ENCODE data around the gene ECM2. TPM values are rescaled to one million over a fixed set of nuclear protein-coding genes. Genes with fewer than 3 reads are reported as not detected.

Gene ECM2
- total RNA-seq, 2 donors from 2014 or later: 2.6 to 14.1 TPM

- TF ChIP-seq POLR2AphosphoS5 (IDR thresholded peaks at IDR 0.05) (no peak), POLR2A (IDR thresholded peaks at IDR 0.05) (no peak), CTCF (IDR thresholded peaks at IDR 0.05) (no peak)
- intact Hi-C loops (cut with DNase I): no loop called here
- H3K4me1 ChIP-seq (replicated peaks): no peaks in the 10 kb centered on the region
- H3K4me3 ChIP-seq: no peak overlapping the region
- H3K36me3 ChIP-seq: no peaks in the 10 kb centered on the region
- 44% methylated on average over 1 of the region's 1 CpG for WGBS
- H3K27me3 ChIP-seq (replicated peaks; ENCODE audit: insufficient read depth): no peaks in the 10 kb centered on the region
- DNase-seq (ENCODE audit: low spot score): no peak
- H3K27ac ChIP-seq: no peak overlapping the region
- H3K9me3 ChIP-seq: no peaks in the 10 kb centered on the region
Observed at GRCh38 chr9:92534674-92535073, 1.1 kb downstream of the ECM2 start.

- TF ChIP-seq POLR2A (IDR thresholded peaks at IDR 0.05): no peak
- Histone ChIP-seq H3K27me3 (replicated peaks; ENCODE audit: insufficient read depth) (no peaks in the 10 kb centered on the region), H3K9me3 (no peaks in the 10 kb centered on the region), H3K36me3 (no peaks in the 10 kb centered on the region), H3K27ac (no peak overlapping the region), H3K4me1 (replicated peaks) (no peaks in the 10 kb centered on the region), H3K4me3 (no peak overlapping the region)
- intact Hi-C loops (cut with DNase I): no loop called here
- no peak for DNase-seq (ENCODE audit: low spot score)
- whole genome bisulfite sequencing: 80% methylated on average over 3 of the region's 3 CpGs
Observed at GRCh38 chr9:92534204-92534603, 1.6 kb downstream of the ECM2 start.

GRCh38 chr9:92530893-92531292 lies 4.9 kb downstream of the ECM2 start:
- Histone ChIP-seq H3K36me3 (no peaks in the 10 kb centered on the region), H3K9me3 (no peaks in the 10 kb centered on the region), H3K27ac (no peak overlapping the region), H3K27me3 (replicated peaks; ENCODE audit: insufficient read depth) (no peaks in the 10 kb centered on the region), H3K4me3 (no peak overlapping the region), H3K4me1 (replicated peaks) (no peaks in the 10 kb centered on the region)
- intact Hi-C loops (cut with DNase I): no loop called here
- TF ChIP-seq POLR2A (IDR thresholded peaks at IDR 0.05): no peak
- TF ChIP-seq POLR2AphosphoS5 (IDR thresholded peaks at IDR 0.05): no peak
- TF ChIP-seq CTCF (IDR thresholded peaks at IDR 0.05): no peak
- no peak for DNase-seq (ENCODE audit: low spot score)

GRCh38 chr9:92529124-92529523 lies 6.7 kb downstream of the ECM2 start:
- WGBS: 91% methylated on average over 3 of the region's 3 CpGs
- H3K27me3 ChIP-seq (replicated peaks; ENCODE audit: insufficient read depth): no peaks in the 10 kb centered on the region
- H3K27ac ChIP-seq: no peak overlapping the region
- intact Hi-C loops (cut with DNase I): no loop called here
- H3K4me3 ChIP-seq: no peak overlapping the region
- no peak for DNase-seq (ENCODE audit: low spot score)
- H3K4me1 ChIP-seq (replicated peaks): no peaks in the 10 kb centered on the region
- TF ChIP-seq POLR2AphosphoS5 (IDR thresholded peaks at IDR 0.05): no peak
- no peak for TF ChIP-seq POLR2A (IDR thresholded peaks at IDR 0.05)
- no peak for TF ChIP-seq CTCF (IDR thresholded peaks at IDR 0.05)
- no peaks in the 10 kb centered on the region for H3K36me3 ChIP-seq
- no peaks in the 10 kb centered on the region for H3K9me3 ChIP-seq

- TF ChIP-seq POLR2AphosphoS5 (IDR thresholded peaks at IDR 0.05) (no peak), POLR2A (IDR thresholded peaks at IDR 0.05) (no peak), CTCF (IDR thresholded peaks at IDR 0.05) (no peak)
- Histone ChIP-seq H3K27ac (no peak overlapping the region), H3K4me1 (replicated peaks) (no peaks in the 10 kb centered on the region), H3K27me3 (replicated peaks; ENCODE audit: insufficient read depth) (no peaks in the 10 kb centered on the region), H3K4me3 (no peak overlapping the region), H3K36me3 (no peaks in the 10 kb centered on the region), H3K9me3 (no peaks in the 10 kb centered on the region)
- whole genome bisulfite sequencing: 66% methylated on average over 1 of the region's 1 CpG
- intact Hi-C loops (cut with DNase I): no loop called here
- DNase-seq (ENCODE audit: low spot score): no peak
Observed at GRCh38 chr9:92528522-92528849, 7.3 kb downstream of the ECM2 start.
